Heart right ventricle (tissue), 16 donors: Measurements from ENCODE around the gene LPCAT1. TPM values are rescaled to one million over a fixed set of nuclear protein-coding genes. Genes with fewer than 3 reads are reported as not detected.

Experiments
- ATAC-seq, 8 donors: fragments of 200-7000 bp; cut with Tn5 transposase; one replicate each; pipeline ENCODE4 v1.9.1; 2020; ENCODE audit warnings: mild to moderate bottlenecking in 8 of 8, moderate library complexity in 8 of 8, moderate number of reproducible peaks in 1 of 8
- DNase-seq, 2 donors: peaks; one replicate each; pipeline ENCODE4 v3.0.0-alpha.2; 2020
- H3K27ac ChIP-seq, 10 donors: fragments of 200-600 bp; sonication (generic) in 2 of 10; one replicate each; pipeline versions ENCODE4 v1.5.0 to v1.8.0; 2020 to 2022; ENCODE audit warnings: mild to moderate bottlenecking in 3 of 10
- H3K27me3 ChIP-seq, 7 donors: fragments of 200-600 bp; one replicate each; pipeline ENCODE4 v1.8.0; 2021 to 2022; ENCODE audit warnings: mild to moderate bottlenecking in 2 of 7
- H3K36me3 ChIP-seq, 9 donors: fragments of 200-600 bp; sonication (generic) in 1 of 9; one replicate each; pipeline versions ENCODE4 v1.5.0 to v1.8.0; 2020 to 2022; ENCODE audit warnings: mild to moderate bottlenecking in 2 of 9
- H3K4me1 ChIP-seq, 9 donors: fragments of 200-600 bp; sonication (generic) in 1 of 9; one replicate each; pipeline versions ENCODE4 v1.5.0 to v1.8.0; 2020 to 2022; ENCODE audit warnings: mild to moderate bottlenecking in 4 of 9
- H3K4me3 ChIP-seq, 10 donors: fragments of 200-600 bp; sonication (generic) in 2 of 10; one replicate each; pipeline versions ENCODE4 v1.5.0 to v1.8.0; 2020 to 2022; ENCODE audit warnings: mild to moderate bottlenecking in 7 of 10, moderate library complexity in 2 of 10
- H3K9me3 ChIP-seq, 11 donors: fragments of 200-600 bp in 10 of 11; sonication (generic) in 2 of 11; one replicate each; pipeline versions ENCODE4 v1.5.0 to v1.8.0; 2013 to 2022; ENCODE audit warnings: mild to moderate bottlenecking in 2 of 11, control low read depth in 1 of 11, moderate library complexity in 1 of 11
- WGBS, 2 donors: extraction: QIAGEN DNeasy Blood & Tissue Kit; methylation state at CpG; one replicate each; pipeline ENCODE4 v1.1.7; 2013; ENCODE audit warnings: inconsistent platforms in 1 of 2; 5-methylcytosine and 5-hydroxymethylcytosine counted together
- intact Hi-C, 10 donors: fragments of 100-400 bp; cut with DNase I; formaldehyde crosslinking; loops; one replicate each; pipeline versions ENCODE4 v1.11.1 to v1.14.2; 2022
- polyA plus RNA-seq, 2 donors: library from polyadenylated mRNA; stranded (reverse); fragments of 200-250 nt; gene quantifications; one replicate each; pipeline ENCODE4 v1.2.3, GENCODE V29; 2013
- total RNA-seq, 10 donors: library from RNA; stranded (reverse); fragmentation: NEBNext Ultra II Directional in 3 of 10; extraction: Animal tissue kit (Norgen Biotek cat#: 25700) in 3 of 10; gene quantifications; one replicate each; pipeline versions ENCODE4 v1.2.1 to v1.2.4, GENCODE V29; 2021 to 2023
- TF ChIP-seq, protein P1 (sequence below), 9 donors: fragments of 200-600 bp; sonication (generic) in 2 of 9; IDR thresholded peaks; one replicate each; pipeline versions ENCODE4 v1.5.0 to v1.8.0; 2021 to 2022; ENCODE audit warnings: antibody characterized with exemption in 9 of 9, mild to moderate bottlenecking in 5 of 9, moderate library complexity in 1 of 9
- donor health status: Arrhythmogenic right ventricular cardiomyopathy.
- donor health status: ischemic (EF 13 %, LVEDD 7.1; RV severe dilation, severe dysfunction).
- donor health status: healthy with polysubstance abuse.
- donor health status: DM: no; HTN: yes; CAD: no.
- donor health status: DM: no; HTN: no; CAD: no.
- donor health status: ischemic (EF 25% LVEDD 6.9; RV normal size, moderate dysfunction).
- donor health status: ischemic (EF 25% LVEDD 5.7; RV mildly dilated, moderate dysfunction).
- donor health status: healthy.
- donor health status: DM: yes; HTN: yes; CAD: no.
- donor health status: Ischemic cardiomyopathy.
- donor health status: ischemic (EF 35%, LVEDD 5.7; RV mildly dilated, moderate dysfunction).
- donor health status: nonischemic (EF 11% LVEDD 7.7; RV severe dilation, severe dysfunction).
- donor health status: DM: yes; HTN: yes; CAD: no.
- donor health status: PGD.
- donor health status: ischemic (EF 29% LVEDD 5.4; RV normal size, mild dysfunction).
- donor health status: nonischemic (EF 23%, LVEDD 6.1; RV moderate dilation, normal function).

The LPCAT1 gene
- total and polyA plus RNA-seq, 12 donors: 5.6 to 25.5 (median 9.6) TPM

DNA sequence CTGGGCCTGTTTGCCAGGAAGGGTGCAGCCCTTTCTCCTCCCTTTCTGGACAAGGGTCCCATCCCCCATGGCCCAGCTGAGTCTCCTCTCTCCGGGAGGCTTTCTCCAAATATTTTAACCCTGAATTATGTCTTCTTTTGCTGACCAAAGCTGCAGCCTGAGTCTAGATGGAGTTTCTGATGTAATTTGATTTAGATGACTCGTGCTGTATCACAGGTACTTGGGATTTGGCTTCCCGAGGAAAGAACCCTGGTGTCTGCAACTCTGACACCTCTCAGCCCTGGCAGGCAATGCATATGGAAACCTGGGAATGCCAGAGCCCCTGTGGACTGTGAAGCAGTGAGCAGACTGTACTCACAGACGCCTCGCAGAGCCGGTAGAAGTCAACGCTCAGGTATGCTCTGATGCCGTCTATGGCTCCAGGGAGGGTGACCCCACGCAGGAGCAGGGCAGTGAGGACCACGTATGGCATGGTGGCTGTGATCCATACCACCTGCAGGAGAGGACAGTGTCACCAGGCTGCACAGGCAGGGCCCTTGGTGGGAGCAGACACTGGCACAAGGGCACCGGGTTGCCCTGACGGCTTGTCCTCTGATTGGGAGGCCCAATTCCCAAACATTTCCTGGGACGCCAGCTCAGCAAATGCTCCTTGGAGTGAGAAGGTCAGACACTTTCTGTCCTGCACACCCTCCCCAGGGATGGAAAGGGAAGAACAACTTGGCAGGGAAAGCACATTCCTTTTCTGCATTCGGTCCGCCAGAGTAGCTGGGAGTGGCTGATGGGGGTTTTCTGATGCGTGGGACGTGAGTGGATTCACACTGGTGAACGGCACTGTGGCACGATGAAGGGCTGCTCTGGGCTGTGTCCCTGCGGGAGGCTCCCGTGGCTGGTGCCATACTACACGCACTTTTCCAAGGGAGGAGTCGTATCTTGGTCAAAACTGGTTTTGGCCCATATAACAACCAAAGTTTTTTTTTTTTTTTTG lies 103.3 kb downstream of the LPCAT1 start:
- WGBS, 2 donors: 65 to 69% methylated on average over 23 of the region's 23 CpGs
- Histone ChIP-seq H3K9me3 (peaks cover 0 to 6% (median 0%) of the 10 kb centered on the region in 11 donors), H3K4me1 (peaks cover 0 to 4% (median 0%) of the 10 kb centered on the region in 9 donors), H3K27me3 (peaks cover 0 to 3% (median 0%) of the 10 kb centered on the region in 7 donors), H3K4me3 (no peak overlapping the region), H3K36me3 (no peaks in the 10 kb centered on the region), H3K27ac (no peak overlapping the region)
- ATAC-seq (no peak), DNase-seq (no peak)
- TF ChIP-seq, protein P1, sequence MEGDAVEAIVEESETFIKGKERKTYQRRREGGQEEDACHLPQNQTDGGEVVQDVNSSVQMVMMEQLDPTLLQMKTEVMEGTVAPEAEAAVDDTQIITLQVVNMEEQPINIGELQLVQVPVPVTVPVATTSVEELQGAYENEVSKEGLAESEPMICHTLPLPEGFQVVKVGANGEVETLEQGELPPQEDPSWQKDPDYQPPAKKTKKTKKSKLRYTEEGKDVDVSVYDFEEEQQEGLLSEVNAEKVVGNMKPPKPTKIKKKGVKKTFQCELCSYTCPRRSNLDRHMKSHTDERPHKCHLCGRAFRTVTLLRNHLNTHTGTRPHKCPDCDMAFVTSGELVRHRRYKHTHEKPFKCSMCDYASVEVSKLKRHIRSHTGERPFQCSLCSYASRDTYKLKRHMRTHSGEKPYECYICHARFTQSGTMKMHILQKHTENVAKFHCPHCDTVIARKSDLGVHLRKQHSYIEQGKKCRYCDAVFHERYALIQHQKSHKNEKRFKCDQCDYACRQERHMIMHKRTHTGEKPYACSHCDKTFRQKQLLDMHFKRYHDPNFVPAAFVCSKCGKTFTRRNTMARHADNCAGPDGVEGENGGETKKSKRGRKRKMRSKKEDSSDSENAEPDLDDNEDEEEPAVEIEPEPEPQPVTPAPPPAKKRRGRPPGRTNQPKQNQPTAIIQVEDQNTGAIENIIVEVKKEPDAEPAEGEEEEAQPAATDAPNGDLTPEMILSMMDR (IDR thresholded peaks at IDR 0.05): no peak
- intact Hi-C loops: no loop called here

DNA sequence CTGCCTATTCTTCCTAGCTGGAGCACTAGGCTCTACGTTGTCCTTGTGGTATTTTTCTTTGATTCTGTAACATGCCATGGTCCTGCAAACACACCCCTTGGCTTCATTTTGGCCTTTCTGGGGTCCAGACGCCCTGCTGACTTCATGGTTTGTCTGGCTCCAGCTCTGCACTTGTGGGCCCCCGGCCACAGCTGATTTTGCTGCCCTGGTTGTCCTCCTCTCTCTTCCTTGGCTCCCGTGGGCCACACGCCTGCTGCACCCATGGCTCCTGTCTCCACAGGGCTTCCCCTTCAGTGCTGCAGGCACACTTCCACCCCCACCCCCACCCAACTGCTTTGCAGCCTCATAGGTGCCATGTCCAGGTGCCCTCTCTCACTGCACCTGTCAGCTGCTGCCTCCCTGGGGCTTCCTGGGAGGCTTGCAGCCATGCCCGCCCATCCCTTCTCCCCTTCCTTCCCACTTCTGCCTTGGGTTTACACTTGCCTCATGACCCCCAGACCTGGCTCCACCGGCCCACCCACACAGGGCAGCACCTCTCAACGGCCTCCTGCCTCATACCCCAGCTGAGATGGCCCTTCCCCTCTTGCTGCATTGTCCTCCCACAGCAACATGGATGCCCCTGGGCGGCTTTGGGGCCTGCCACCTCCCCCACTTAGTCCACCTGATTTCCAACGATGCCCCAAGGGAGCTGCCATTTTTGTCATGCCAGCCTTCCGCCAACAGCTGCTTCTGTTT lies 104.1 kb downstream of the LPCAT1 start:
- H3K9me3 ChIP-seq: no peaks in the 10 kb centered on the region
- H3K4me3 ChIP-seq: no peak overlapping the region
- ATAC-seq (no peak), DNase-seq (no peak)
- intact Hi-C loops: no loop called here
- H3K4me1 ChIP-seq: peaks cover 0 to 4% (median 0%) of the 10 kb centered on the region in 9 donors
- no peak overlapping the region for H3K27ac ChIP-seq
- WGBS, 2 donors: 70 to 73% methylated on average over 11 of the region's 11 CpGs
- TF ChIP-seq, protein P1 (IDR thresholded peaks at IDR 0.05): no peak
- H3K27me3 ChIP-seq: peaks cover 0 to 6% (median 0%) of the 10 kb centered on the region in 7 donors
- H3K36me3 ChIP-seq: no peaks in the 10 kb centered on the region

DNA sequence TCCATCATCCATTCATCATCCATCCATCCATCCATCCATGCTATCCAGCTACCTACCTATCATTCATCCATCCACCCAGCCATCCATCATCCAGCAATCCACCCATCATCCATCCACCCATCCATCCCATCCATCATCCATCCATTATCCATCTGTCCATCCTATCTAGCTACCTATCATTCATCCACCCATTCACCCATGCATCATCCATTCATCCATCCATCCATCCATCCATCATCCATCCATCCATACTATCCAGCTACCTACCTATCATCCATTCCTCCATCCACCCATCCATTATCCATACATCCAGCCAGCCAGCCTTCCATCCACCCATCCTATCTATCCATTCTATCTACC lies 104.9 kb downstream of the LPCAT1 start:
- H3K27me3 ChIP-seq: peaks cover 0 to 6% (median 2%) of the 10 kb centered on the region in 7 donors
- ATAC-seq: no peak
- no peaks in the 10 kb centered on the region for H3K9me3 ChIP-seq
- DNase-seq: no peak
- no peak overlapping the region for H3K4me3 ChIP-seq
- TF ChIP-seq, protein P1 (IDR thresholded peaks at IDR 0.05): no peak
- H3K36me3 ChIP-seq: no peaks in the 10 kb centered on the region
- no peak overlapping the region for H3K27ac ChIP-seq
- H3K4me1 ChIP-seq: peaks cover 0 to 4% (median 0%) of the 10 kb centered on the region in 9 donors
- intact Hi-C loops: no loop called here

DNA sequence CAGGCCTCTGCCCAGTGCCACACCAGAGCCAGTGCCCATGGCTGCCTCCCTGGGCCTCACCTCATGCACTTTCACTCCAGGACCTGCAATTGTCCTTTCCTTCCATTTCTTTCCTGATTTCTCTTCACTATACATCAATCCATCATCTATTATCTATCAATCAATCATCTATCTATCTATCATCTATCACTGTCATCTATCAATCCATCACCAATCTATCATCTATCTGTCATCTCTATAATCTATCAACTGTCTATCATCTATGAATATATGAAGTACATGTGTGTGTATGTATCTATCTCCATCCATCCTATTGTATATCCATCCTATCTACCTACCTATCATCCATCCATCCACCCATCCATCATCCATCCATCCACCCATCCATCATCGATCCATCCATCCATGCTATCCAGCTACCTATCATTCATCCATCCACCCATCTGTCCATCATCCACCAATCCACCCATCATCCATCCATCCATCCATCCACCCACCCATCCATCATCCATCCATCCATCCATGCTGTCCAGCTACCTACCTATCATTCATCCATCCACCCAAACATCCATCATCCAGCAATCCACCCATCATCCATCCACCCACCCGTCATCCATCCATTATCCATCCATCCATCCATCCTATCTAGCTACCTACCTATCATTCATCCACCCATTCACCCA lies 105.4 kb downstream of the LPCAT1 start:
- ATAC-seq: no peak
- DNase-seq: no peak
- TF ChIP-seq, protein P1 (IDR thresholded peaks at IDR 0.05): no peak

More for the DNA sequence above, 105.4 kb downstream of the LPCAT1 start:
- Histone ChIP-seq H3K27me3 (peaks cover 0 to 11% (median 6%) of the 10 kb centered on the region in 7 donors), H3K4me3 (no peak overlapping the region), H3K27ac (no peak overlapping the region), H3K9me3 (no peaks in the 10 kb centered on the region), H3K4me1 (peaks cover 0 to 4% (median 0%) of the 10 kb centered on the region in 9 donors), H3K36me3 (no peaks in the 10 kb centered on the region)
- WGBS, 2 donors: 79 to 86% methylated on average over 2 of the region's 2 CpGs
- intact Hi-C loops: no loop called here
